ENCODE data around the gene AAR2.

Gene AAR2

GRCh38 chr20:36208257-36208656, 28.0 kb upstream of the AAR2 start:
- TF ChIP-seq CTCF (IDR thresholded peaks at IDR 0.05; ENCODE audit: low read depth, low read length, missing control alignments): no peak
- DNase-seq (ENCODE audit: extremely low read depth, low read depth): no peak
- no peak overlapping the region for H3K4me3 ChIP-seq (replicated peaks; ENCODE audit: low read depth, low read length)

DNA sequence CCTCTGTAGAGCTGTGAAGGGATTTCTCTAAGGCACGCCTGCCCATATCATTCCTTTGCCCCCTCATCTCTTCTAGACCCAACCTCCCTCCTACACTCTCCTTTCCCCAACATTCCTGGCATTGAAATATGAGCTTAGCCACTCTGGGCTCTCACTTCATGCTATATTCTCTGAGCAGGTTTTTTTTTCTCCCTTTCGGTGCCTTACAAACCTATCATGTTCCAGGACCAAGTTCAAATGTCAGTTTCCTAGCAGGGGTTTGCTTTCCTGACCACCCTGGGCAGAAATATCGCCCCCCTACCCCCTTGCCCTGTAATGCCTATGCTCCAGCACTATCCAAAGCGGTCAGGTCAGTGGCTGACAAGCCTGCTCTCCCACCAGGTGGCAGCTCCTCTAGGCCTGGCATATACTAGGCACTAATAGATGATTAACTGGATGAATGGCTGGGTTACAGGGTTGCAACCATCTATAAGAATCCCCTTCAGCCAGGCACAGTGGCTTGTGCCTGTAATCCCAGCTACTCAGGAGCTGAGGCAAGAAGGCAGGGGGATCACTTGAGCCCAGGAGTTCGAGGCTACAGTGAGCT, 25.7 kb upstream of the AAR2 start:
- no peak overlapping the region for H3K4me3 ChIP-seq (replicated peaks; ENCODE audit: low read depth, low read length)
- TF ChIP-seq CTCF (IDR thresholded peaks at IDR 0.05; ENCODE audit: low read depth, low read length, missing control alignments): peak; percentile 4
- DNase-seq (ENCODE audit: extremely low read depth, low read depth): no peak

DNA sequence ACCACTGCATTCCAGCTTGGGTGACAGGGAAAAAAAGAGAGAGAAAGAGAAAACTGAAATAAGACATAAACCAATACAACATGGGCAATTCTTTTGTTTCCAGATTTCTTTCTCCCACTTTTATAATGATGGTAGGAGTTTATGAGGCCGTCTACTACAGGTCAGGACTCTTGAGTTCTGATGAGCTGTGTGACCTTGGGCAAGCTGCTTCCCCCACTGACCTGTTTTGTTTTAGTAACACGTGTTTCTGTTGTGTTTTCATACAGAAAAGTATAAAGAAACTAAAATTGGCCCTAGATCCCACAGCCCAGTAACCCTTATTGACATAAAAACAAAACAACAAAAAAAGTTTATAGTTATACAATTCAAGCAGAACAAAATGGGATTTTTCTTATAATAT, 22.9 kb upstream of the AAR2 start:
- TF ChIP-seq CTCF (IDR thresholded peaks at IDR 0.05; ENCODE audit: low read depth, low read length, missing control alignments): no peak
- no peak for DNase-seq (ENCODE audit: extremely low read depth, low read depth)
- H3K4me3 ChIP-seq (replicated peaks; ENCODE audit: low read depth, low read length): no peak overlapping the region

GRCh38 chr20:36214684-36215256, 21.5 kb upstream of the AAR2 start:
- peak; percentile 64 for TF ChIP-seq CTCF (IDR thresholded peaks at IDR 0.05; ENCODE audit: low read depth, low read length, missing control alignments)
- H3K4me3 ChIP-seq (replicated peaks; ENCODE audit: low read depth, low read length): no peak overlapping the region
- DNase-seq (ENCODE audit: extremely low read depth, low read depth): no peak

DNA sequence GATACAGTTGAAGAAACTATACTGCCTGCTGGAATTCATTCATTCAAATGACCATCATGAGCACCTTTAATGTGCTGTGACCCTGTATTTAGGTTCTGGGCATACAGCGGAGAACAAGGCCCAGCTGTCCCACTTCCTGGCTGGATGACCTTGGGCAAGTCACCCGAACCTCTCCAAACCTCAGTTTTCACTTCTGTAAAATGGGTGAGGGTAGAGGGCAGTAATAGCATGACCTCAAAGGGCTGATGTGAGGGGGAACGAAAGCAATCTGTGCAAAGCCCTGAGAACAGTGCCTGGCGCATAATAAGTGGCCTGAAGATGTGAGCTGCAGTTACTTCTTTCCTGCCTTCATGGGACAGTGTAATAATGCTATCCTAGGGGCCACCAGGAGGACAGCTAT, 20.5 kb upstream of the AAR2 start:
- no peak overlapping the region for H3K4me3 ChIP-seq (replicated peaks; ENCODE audit: low read depth, low read length)
- no peak for TF ChIP-seq CTCF (IDR thresholded peaks at IDR 0.05; ENCODE audit: low read depth, low read length, missing control alignments)
- DNase-seq (ENCODE audit: extremely low read depth, low read depth): no peak

GRCh38 chr20:36216314-36217025, 19.8 kb upstream of the AAR2 start:
- no peak overlapping the region for H3K4me3 ChIP-seq (replicated peaks; ENCODE audit: low read depth, low read length)
- DNase-seq (ENCODE audit: extremely low read depth, low read depth): no peak
- TF ChIP-seq CTCF (IDR thresholded peaks at IDR 0.05; ENCODE audit: low read depth, low read length, missing control alignments): no peak
